Fibroblast of skin of left quadriceps (primary cell): Measurements from ENCODE around the gene PSMG2.
"Not testable (repeated sequence)": the region's sequence is repeated elsewhere in the genome, so short reads cannot be mapped to it uniquely, and the experiment has no call there.

Experiments
- DNase-seq, 2 experiments: peaks; one replicate each; pipeline ENCODE4 v3.0.0-alpha.2; 2013; ENCODE audit warnings: low read depth in 2 of 2

The PSMG2 gene

DNA sequence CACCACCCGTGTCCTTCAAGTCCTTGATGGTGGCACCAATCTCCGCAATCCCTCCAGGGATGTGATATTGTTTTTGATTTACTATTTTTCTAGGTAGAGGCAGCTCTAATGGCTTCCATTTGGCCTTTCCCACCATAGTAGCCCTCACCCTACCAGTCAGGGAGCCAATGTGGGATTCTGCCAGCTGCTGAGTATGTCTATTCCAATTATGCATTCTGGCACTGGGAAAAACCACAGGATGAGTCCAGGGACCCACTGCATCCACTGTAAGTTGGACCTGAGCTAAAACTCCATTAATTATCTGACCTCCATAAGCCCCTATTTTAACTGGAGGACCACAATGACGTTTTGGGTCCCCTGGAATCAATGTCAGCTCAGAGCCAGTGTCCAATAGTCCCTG, 55.7 kb downstream of the PSMG2 start:
- not testable (repeated sequence) for DNase-seq

DNA sequence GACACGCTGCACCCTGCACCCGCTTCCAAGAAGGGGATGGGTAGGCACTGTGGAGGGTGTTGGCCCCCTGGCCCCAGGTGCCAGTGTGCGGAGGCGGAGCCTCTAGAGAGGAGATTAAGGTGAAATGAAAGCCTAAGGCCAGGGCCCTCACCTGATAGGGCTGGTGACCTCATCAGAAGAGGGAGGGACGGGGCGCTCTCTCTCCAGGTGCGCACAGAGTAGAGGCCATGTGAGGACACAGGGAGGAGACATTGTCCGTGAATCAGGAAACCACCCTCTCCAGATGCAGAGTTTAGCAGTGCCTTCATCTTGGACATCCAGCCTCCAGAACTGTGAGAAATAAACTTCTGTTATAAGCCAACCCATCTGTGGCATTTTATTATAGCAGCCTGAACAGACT, 62.3 kb downstream of the PSMG2 start:
- no peak for DNase-seq

DNA sequence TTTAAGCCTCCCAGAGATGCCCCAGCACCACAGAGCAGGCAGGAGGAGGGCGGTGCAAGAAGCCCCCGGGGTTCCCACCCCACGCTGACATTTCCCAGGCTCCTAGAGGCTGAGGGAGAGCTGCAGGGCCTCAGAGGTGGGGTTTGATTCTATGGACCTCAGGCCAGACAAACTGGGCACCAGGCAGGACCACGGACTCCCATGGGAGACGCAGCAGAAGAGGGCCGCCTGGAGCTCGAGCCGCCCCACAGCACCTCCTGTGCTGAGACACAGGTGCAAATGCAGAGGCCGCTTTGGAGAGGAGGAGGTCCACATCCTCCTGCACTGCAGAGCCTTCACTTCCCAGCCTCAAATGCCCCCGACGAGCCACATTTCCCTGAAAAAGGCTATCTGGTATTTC, 62.7 kb downstream of the PSMG2 start:
- DNase-seq, result no peak

DNA sequence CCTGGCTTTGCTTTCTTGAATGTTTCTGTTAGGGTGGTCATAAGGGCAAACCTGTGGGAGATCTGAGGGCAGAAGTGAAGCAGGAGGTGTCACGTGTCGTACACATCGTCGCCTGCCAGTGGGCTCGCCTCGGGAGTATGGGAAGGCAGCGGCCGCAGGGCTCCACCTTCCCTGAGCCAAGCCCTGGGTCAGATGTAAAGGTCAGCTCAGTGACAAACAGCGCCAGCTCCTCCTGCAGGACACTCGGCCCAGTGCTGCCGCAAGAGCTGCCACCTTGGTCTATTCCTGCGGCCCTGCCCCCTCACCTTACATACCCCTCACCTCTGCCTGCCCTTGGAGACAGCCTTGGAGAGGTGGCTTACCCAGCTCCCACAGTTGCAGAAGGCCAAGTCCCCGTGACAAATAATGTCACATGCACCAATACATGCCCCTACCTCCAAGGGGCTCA, 64.2 kb downstream of the PSMG2 start:
- no peak for DNase-seq

- no peak for DNase-seq
These were observed 64.8 kb downstream of the PSMG2 start for GRCh38 chr18:12767580-12768155.

DNA sequence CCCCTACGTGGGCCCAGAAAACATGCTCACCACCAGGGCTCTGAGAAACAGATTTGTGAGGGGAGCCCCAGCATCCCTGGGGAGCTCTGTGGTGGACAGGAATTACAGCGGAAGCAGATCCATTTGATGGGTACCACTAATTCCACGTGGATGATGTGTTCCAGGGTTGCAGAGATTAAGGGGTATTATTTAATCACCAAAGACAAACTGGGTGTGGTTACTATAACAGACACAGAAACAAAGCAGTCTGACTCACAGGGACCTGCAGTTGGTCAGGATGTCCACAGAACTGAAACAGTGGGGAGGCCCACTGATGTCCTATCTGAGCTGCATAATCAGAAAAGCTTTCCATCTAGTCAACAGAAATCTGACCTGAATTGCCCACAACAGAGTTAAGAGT, 65.8 kb downstream of the PSMG2 start:
- peak in 1 of 2 experiments; percentile 4 for DNase-seq

- DNase-seq, result no peak
These were observed 66.3 kb downstream of the PSMG2 start for GRCh38 chr18:12769136-12769535.

DNA sequence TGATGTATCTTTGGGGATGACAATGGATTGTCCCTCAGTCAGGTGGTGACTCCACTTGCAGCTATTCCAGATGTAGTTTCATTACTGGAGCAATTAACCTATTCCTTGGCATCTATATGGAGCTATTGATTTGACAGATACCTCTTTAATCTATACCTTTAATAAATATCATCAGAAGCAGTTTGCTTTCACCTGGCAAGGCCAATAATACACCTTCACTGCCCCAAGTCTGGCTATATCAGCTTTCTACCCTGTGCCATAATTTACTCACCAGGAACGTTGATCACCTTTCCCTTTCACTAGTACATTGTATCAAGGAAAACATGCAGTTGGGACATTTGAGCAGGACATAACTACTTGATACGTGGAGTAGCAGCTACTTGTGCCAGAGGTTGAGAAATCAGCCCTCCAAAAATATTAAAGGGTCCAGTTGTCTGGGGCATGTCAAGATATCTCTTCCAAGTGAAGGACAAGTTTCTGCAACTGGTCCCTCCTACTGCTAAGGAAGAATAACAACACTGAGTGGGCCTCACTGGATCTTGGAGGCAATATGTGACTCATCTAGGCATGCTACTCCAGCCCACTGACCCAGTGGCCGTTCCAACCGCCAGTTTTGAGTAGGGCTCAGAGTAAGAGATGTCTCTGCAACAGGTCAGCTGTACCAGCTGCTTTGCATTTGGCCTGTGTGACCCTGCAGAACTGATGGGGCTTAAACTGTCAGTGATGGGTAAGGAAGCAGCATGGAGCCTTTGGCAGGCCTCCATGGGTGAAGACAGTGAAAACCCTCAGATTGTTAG, 67.0 kb downstream of the PSMG2 start:
- no peak for DNase-seq

DNA sequence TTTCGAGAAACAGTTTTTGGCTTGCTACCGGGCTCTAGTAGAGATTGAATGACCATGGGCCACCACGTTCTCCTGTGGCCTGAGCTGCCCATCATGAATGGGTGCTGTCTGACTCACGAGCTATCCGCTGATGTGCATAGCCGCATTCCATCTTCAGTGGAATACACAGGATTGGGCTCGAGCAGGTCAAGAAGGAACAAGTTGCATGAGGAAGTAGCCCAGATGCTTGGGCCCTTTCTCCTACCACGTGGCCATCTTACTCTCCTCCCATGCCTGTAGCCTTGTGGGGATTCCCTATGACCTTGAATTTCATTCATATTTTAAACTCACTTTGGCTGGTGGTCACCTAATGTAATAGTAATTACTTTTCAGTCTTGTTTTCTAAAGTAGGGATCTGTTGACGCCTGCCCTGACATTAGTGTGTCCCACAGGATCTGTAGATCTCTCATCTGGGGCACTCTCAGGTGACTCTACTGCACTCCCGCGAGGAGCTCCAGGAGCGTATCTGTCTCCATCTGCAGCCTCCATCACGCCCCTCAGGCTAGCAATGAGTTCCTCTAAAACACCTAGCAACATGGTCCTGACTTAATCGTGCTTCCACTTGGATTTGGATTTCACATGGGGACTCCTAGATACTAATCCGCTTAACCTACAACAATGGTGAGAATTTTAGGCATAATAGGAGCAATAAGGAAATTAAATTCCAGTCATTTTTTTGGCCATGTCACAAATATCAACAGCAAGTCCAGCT, 67.8 kb downstream of the PSMG2 start:
- no peak for DNase-seq

- no peak for DNase-seq
These were observed 69.3 kb downstream of the PSMG2 start for GRCh38 chr18:12772111-12772510.

- DNase-seq, result no peak
These were observed 70.5 kb downstream of the PSMG2 start for GRCh38 chr18:12773369-12773768.

GRCh38 chr18:12774982-12775381, 72.1 kb downstream of the PSMG2 start:
- no peak for DNase-seq
